ENCODE measurements around the gene FILIP1. TPM values are rescaled to one million over a fixed set of nuclear protein-coding genes. Genes with fewer than 3 reads are reported as not detected.
A peak's percentile ranks its signal among the peaks of the same experiment; 100 is the strongest.

FILIP1 gene
- total and polyA plus RNA-seq, 2 of the 8 experiments (the other 6 are each of a cell fraction or from before 2014, with no cell fraction given): 2.4 to 5.7 TPM

- peak overlapping the region; percentile 72 for H2AFZ ChIP-seq (ENCODE audit: low read length)
- H3K4me1 ChIP-seq (replicated peaks in 1 of 4; ENCODE audit: control insufficient read depth in 3 of 4, insufficient read depth in 4 of 4, low read length in 3 of 4): peaks cover 0 to 3% (median 2%) of the 10 kb centered on the region in 4 experiments; a peak in 3 of 7 replicates
- no peak overlapping the region for H2AK5ac ChIP-seq (ENCODE audit: low read depth, low read length)
- H3K18ac ChIP-seq (ENCODE audit: extremely low read depth, low read length): no peak overlapping the region
- H3K4ac ChIP-seq (replicated peaks; ENCODE audit: insufficient read length, low read depth, low read length): no peak overlapping the region
- no peaks in the 10 kb centered on the region for H3K79me1 ChIP-seq (ENCODE audit: low read depth, low read length)
- H2BK20ac ChIP-seq (ENCODE audit: low read length): no peak overlapping the region; the same call in 1 of the 2 replicates
- no peak overlapping the region for H4K91ac ChIP-seq (replicated peaks; ENCODE audit: insufficient read length, low read length)
- H2BK15ac ChIP-seq (ENCODE audit: low read length): no peak overlapping the region
- H3K27me3 ChIP-seq (replicated peaks in 1 of 4; ENCODE audit: control insufficient read depth in 3 of 4, extremely low read depth in 1 of 4, insufficient read depth in 3 of 4, low read length in 3 of 4): no peaks in the 10 kb centered on the region
- no peak overlapping the region for H3K4me2 ChIP-seq (ENCODE audit: insufficient read depth in 1 of 2, low read depth in 2 of 2, low read length in 2 of 2)
- H2BK120ac ChIP-seq (replicated peaks; ENCODE audit: low read depth, low read length): no peak overlapping the region
- H4K20me1 ChIP-seq (replicated peaks in 1 of 2; ENCODE audit: control insufficient read depth in 1 of 2, insufficient read depth in 2 of 2, low read length in 2 of 2): no peaks in the 10 kb centered on the region
- no peak for DNase-seq (ENCODE audit: low read depth in 1 of 2, low spot score in 2 of 2)
- FAIRE-seq: no peak
- ChIA-PET CTCF (ENCODE audit: partially characterized antibody) (interaction anchor here (0.8 to 7.3 kb wide), 41 partner anchors 9 to 205 kb away, joined by 3 to 87 read pairs (median 6); no protein-coding TSS in a partner anchor), POLR2A (ENCODE audit: partially characterized antibody) (no interaction called here)
- no peak overlapping the region for H3K9ac ChIP-seq (replicated peaks in 1 of 4; ENCODE audit: extremely low read depth in 1 of 4, low read depth in 3 of 4, low read length in 3 of 4)
- no peak overlapping the region for H2BK5ac ChIP-seq (ENCODE audit: low read depth, low read length)
- 87% methylated on average over 3 of the region's 3 CpGs; no CpG with 5 or more reads in 1 of the 2 experiments for WGBS, 2 experiments (ENCODE audit: extremely low coverage in 1 of 2, insufficient coverage in 1 of 2, insufficient read length in 1 of 2, insufficient replicate concordance in 2 of 2, low coverage in 1 of 2, low lambda C conversion rate in 2 of 2, missing lambda C conversion rate in 1 of 2)
- H3K23ac ChIP-seq (ENCODE audit: insufficient read length): no peak overlapping the region
- no peaks in the 10 kb centered on the region for H3K9me3 ChIP-seq (ENCODE audit: insufficient read depth in 2 of 2, low read depth in 1 of 2, low read length in 1 of 2)
- H3K27ac ChIP-seq (ENCODE audit: low read depth, low read length): peak overlapping the region; percentile 12; the same call in 1 of the 2 replicates
- no peak overlapping the region for H3K56ac ChIP-seq (replicated peaks; ENCODE audit: insufficient read length, low read depth, low read length)
- H3K23me2 ChIP-seq (ENCODE audit: low read depth, low read length): no peaks in the 10 kb centered on the region
- H4K5ac ChIP-seq (ENCODE audit: insufficient read length, low read depth, low read length): no peak overlapping the region
- no peak overlapping the region for H4K8ac ChIP-seq (ENCODE audit: extremely low read depth, insufficient read depth, low read length)
- no peak overlapping the region for H3K14ac ChIP-seq (ENCODE audit: insufficient read length)
- H2BK12ac ChIP-seq (ENCODE audit: low read depth, low read length): no peak overlapping the region
- H3K36me3 ChIP-seq (ENCODE audit: control insufficient read depth in 2 of 4, insufficient read depth in 4 of 4, low read length in 3 of 4): no peaks in the 10 kb centered on the region
- H3K4me3 ChIP-seq (ENCODE audit: extremely low read depth in 1 of 4, insufficient read depth in 2 of 4, low read depth in 3 of 4, low read length in 4 of 4): no peak overlapping the region
- H3K79me2 ChIP-seq (ENCODE audit: control insufficient read depth in 1 of 2, insufficient read depth in 2 of 2, low read length in 2 of 2): no peaks in the 10 kb centered on the region
- no peak for TF ChIP-seq CHD1 (IDR thresholded peaks at IDR 0.05; ENCODE audit: low read depth, low read length)
- no peak for TF ChIP-seq FOSL1 (IDR thresholded peaks at IDR 0.05; ENCODE audit: insufficient read depth, low read depth, low read length)
- TF ChIP-seq TBP (IDR thresholded peaks at IDR 0.05; ENCODE audit: low read depth, low read length): no peak
- no peak for TF ChIP-seq TAF1 (IDR thresholded peaks at IDR 0.05; ENCODE audit: low read depth, low read length)
- no peak for TF ChIP-seq HDAC2 (IDR thresholded peaks at IDR 0.05; ENCODE audit: borderline replicate concordance in 1 of 2, low read depth in 2 of 2, low read length in 2 of 2)
- TF ChIP-seq SP1 (IDR thresholded peaks at IDR 0.05; ENCODE audit: low read depth, low read length): no peak
- no peak for TF ChIP-seq RXRA (IDR thresholded peaks at IDR 0.05; ENCODE audit: insufficient read depth, low read depth, low read length)
Measured at GRCh38 chr6:75368864-75369402, 124.7 kb downstream of the FILIP1 start.

All from H1 (cell line).